ENCODE results near the gene RHBDF2. TPM values are rescaled to one million over a fixed set of nuclear protein-coding genes. Genes with fewer than 3 reads are reported as not detected.
"Not testable (repeated sequence)": the region's sequence is repeated elsewhere in the genome, so short reads cannot be mapped to it uniquely, and the experiment has no call there.

The RHBDF2 gene
- total and polyA plus RNA-seq, 2 donors (not counting 3 experiments of a cell fraction or from before 2014, with no cell fraction given): 25.5 to 38.5 TPM

- FAIRE-seq (peak; percentile 85), DNase-seq (ENCODE audit: low read depth, low spot score) (peak; percentile 66)
- TF ChIP-seq FOS (IDR thresholded peaks at IDR 0.05; ENCODE audit: borderline replicate concordance, insufficient read depth, low read length) (peak; percentile 63), JUN (IDR thresholded peaks at IDR 0.05; ENCODE audit: borderline replicate concordance, insufficient read depth, insufficient read length, low read depth) (no peak), CTCF (IDR thresholded peaks at IDR 0.05; ENCODE audit: extremely low read depth in 1 of 2, insufficient read depth in 1 of 2, low read depth in 1 of 2, low read length in 2 of 2) (peak; percentile 20 to 26), MYC (IDR thresholded peaks at IDR 0.05; ENCODE audit: low read depth, low read length) (no peak), EZH2 (IDR thresholded peaks at IDR 0.05; ENCODE audit: borderline replicate concordance, low read depth, low read length, severe bottlenecking) (no peak), POLR2A (IDR thresholded peaks at IDR 0.05; ENCODE audit: low read depth, low read length) (no peak), GATA2 (IDR thresholded peaks at IDR 0.05; ENCODE audit: insufficient read depth, insufficient read length, low read depth, low read length) (no peak), MAX (IDR thresholded peaks at IDR 0.05; ENCODE audit: insufficient read depth, insufficient read length) (no peak), POLR2AphosphoS5 (IDR thresholded peaks at IDR 0.05; ENCODE audit: insufficient read depth, low read depth, low read length) (peak; percentile 30)
- CTCF ChIA-PET: interaction anchor here (0.7 to 4.3 kb wide), 13 partner anchors 9 to 154 kb away, joined by 3 to 60 read pairs (median 4); partner anchors contain the start of genes CYGB and PRCD
- H3K4me2 ChIP-seq (ENCODE audit: insufficient read depth, low read length): peak overlapping the region; percentile 5
- no peaks in the 10 kb centered on the region for H3K36me3 ChIP-seq (ENCODE audit: control insufficient read depth in 2 of 2, extremely low read depth in 1 of 2, insufficient read depth in 2 of 2, low read length in 2 of 2)
- POLR2A ChIA-PET: interaction anchor here (0.7 to 1.2 kb wide), 3 partner anchors 18 to 139 kb away, joined by 3 to 6 read pairs (median 3); no protein-coding TSS in a partner anchor
- peaks cover 23% of the 10 kb centered on the region for H3K4me1 ChIP-seq (ENCODE audit: control insufficient read depth, extremely low read depth, insufficient read depth, low read length)
- no peak overlapping the region for H3K4me3 ChIP-seq (replicated peaks in 1 of 3; ENCODE audit: insufficient read depth in 1 of 3, low read depth in 1 of 3, low read length in 3 of 3)
- H3K9ac ChIP-seq (replicated peaks; ENCODE audit: extremely low read depth, insufficient read depth, low read length): no peak overlapping the region
- no TSS peak for BruUV-seq (replicated peaks)
- H3K9me3 ChIP-seq (replicated peaks; ENCODE audit: control insufficient read depth, insufficient read depth, low read length): no peaks in the 10 kb centered on the region
- peak overlapping the region; percentile 8 for H2AFZ ChIP-seq (ENCODE audit: low read depth, low read length)
- no peaks in the 10 kb centered on the region for H3K79me2 ChIP-seq (ENCODE audit: control insufficient read depth, insufficient read depth, low read length)
- no peaks in the 10 kb centered on the region for H3K9me1 ChIP-seq (replicated peaks; ENCODE audit: control insufficient read depth, extremely low read depth, insufficient read depth, low read length)
- intact Hi-C loops (cut with micrococcal nuclease) (loop anchor here (2.0 to 10.0 kb wide), 2 partner anchors 13 to 187 kb away; partner anchors contain the start of genes MXRA7 and PRCD), dilution Hi-C loops (cut with MboI; ENCODE audit: extremely low pct_ligation_motif_present, low sequenced_read_pairs) (no loop called here)
- no peak overlapping the region for H3K27ac ChIP-seq (ENCODE audit: insufficient read depth, low read depth, low read length)
- H4K20me1 ChIP-seq (replicated peaks; ENCODE audit: control insufficient read depth, extremely low read depth, insufficient read depth, low read length): no peaks in the 10 kb centered on the region
- no peaks in the 10 kb centered on the region for H3K27me3 ChIP-seq (ENCODE audit: control insufficient read depth in 2 of 2, insufficient read depth in 2 of 2, low read length in 2 of 2)
Measured at GRCh38 chr17:76527430-76528111, 26.3 kb upstream of the RHBDF2 start.

- ChIA-PET POLR2A (interaction anchor here (1.0 kb wide), 1 partner anchor 19 kb away, joined by 3 read pairs; no protein-coding TSS in a partner anchor), CTCF (interaction anchor here (0.9 to 4.3 kb wide), 9 partner anchors 9 to 154 kb away, joined by 3 to 60 read pairs (median 8); partner anchors contain the start of genes CYGB and PRCD)
Measured at GRCh38 chr17:76527016-76527415, 25.8 kb upstream of the RHBDF2 start.

More at GRCh38 chr17:76527016-76527415, 25.8 kb upstream of the RHBDF2 start:
- H3K4me1 ChIP-seq (ENCODE audit: control insufficient read depth, extremely low read depth, insufficient read depth, low read length): peaks cover 23% of the 10 kb centered on the region
- BruUV-seq (replicated peaks); H3K79me2 ChIP-seq (ENCODE audit: control insufficient read depth, insufficient read depth, low read length); H3K27ac ChIP-seq (ENCODE audit: insufficient read depth, low read depth, low read length); H3K4me3 ChIP-seq (replicated peaks in 1 of 3; ENCODE audit: insufficient read depth in 1 of 3, low read depth in 1 of 3, low read length in 3 of 3); H3K9me3 ChIP-seq (replicated peaks; ENCODE audit: control insufficient read depth, insufficient read depth, low read length); FAIRE-seq; H3K36me3 ChIP-seq (ENCODE audit: control insufficient read depth in 2 of 2, extremely low read depth in 1 of 2, insufficient read depth in 2 of 2, low read length in 2 of 2); H3K9me1 ChIP-seq (replicated peaks; ENCODE audit: control insufficient read depth, extremely low read depth, insufficient read depth, low read length); H3K27me3 ChIP-seq (ENCODE audit: control insufficient read depth in 2 of 2, insufficient read depth in 2 of 2, low read length in 2 of 2); dilution Hi-C loops (cut with MboI; ENCODE audit: extremely low pct_ligation_motif_present, low sequenced_read_pairs); DNase-seq (ENCODE audit: low read depth, low spot score); H3K9ac ChIP-seq (replicated peaks; ENCODE audit: extremely low read depth, insufficient read depth, low read length); H4K20me1 ChIP-seq (replicated peaks; ENCODE audit: control insufficient read depth, extremely low read depth, insufficient read depth, low read length); H3K4me2 ChIP-seq (ENCODE audit: insufficient read depth, low read length): not testable (repeated sequence)
- intact Hi-C loops (cut with micrococcal nuclease): loop anchor here (2.0 to 10.0 kb wide), 2 partner anchors 14 to 188 kb away; partner anchors contain the start of genes MXRA7 and PRCD
- peak overlapping the region; percentile 8 for H2AFZ ChIP-seq (ENCODE audit: low read depth, low read length)
